AG10803 (cell line): ENCODE data around the gene CUL9.

ENCODE experiments used
- DNase-seq: peaks from one replicate; pipeline ENCODE4 v3.0.0; 2010; ENCODE audit warnings: low read depth
- H3K4me3 ChIP-seq: 2 replicates; pipeline ENCODE4 v1.5.1; 2011; ENCODE audit warnings: mild to moderate bottlenecking, low read length, control low read depth
- CTCF ChIP-seq: conservative IDR thresholded peaks from 2 replicates; pipeline ENCODE4 v1.5.1; 2011; ENCODE audit warnings: mild to moderate bottlenecking, low read length, control low read depth, inconsistent platforms

CUL9 gene

GRCh38 chr6:43211955-43212354 lies 30.0 kb downstream of the CUL9 start:
- TF ChIP-seq CTCF = no peak
- DNase-seq = no peak
- H3K4me3 ChIP-seq = no peak overlapping the region

GRCh38 chr6:43213431-43213830 lies 31.4 kb downstream of the CUL9 start:
- no peak for DNase-seq
- no peak for TF ChIP-seq CTCF
- no peak overlapping the region for H3K4me3 ChIP-seq

GRCh38 chr6:43215066-43215465 lies 33.1 kb downstream of the CUL9 start:
- TF ChIP-seq CTCF = no peak
- no peak for DNase-seq
- H3K4me3 ChIP-seq = no peak overlapping the region

- no peak for DNase-seq
- H3K4me3 ChIP-seq = no peak overlapping the region
- no peak for TF ChIP-seq CTCF
Observed at GRCh38 chr6:43216200-43216599, 34.2 kb downstream of the CUL9 start.

- TF ChIP-seq CTCF = no peak
- no peak for DNase-seq
- no peak overlapping the region for H3K4me3 ChIP-seq
Observed at GRCh38 chr6:43217351-43217750, 35.4 kb downstream of the CUL9 start.

GRCh38 chr6:43219119-43219518 lies 37.1 kb downstream of the CUL9 start:
- DNase-seq = no peak
- no peak overlapping the region for H3K4me3 ChIP-seq
- TF ChIP-seq CTCF = no peak

- DNase-seq = no peak
- no peak overlapping the region for H3K4me3 ChIP-seq
- TF ChIP-seq CTCF = no peak
Observed at GRCh38 chr6:43219814-43220213, 37.8 kb downstream of the CUL9 start.
